GM20431 (cell line): ENCODE results near the gene FAM76A.
"Not testable (repeated sequence)": the region's sequence is repeated elsewhere in the genome, so short reads cannot be mapped to it uniquely, and the experiment has no call there.

Experiments used
- in situ Hi-C: fragments of 300-500 bp; cut with MseI, MboI; formaldehyde crosslinking; loops from one replicate; pipeline ENCODE4 v1.15.0; 2020; ENCODE audit warnings: low sequenced_read_pairs; ENCODE audit not compliant: unreplicated experiment

The FAM76A gene

DNA sequence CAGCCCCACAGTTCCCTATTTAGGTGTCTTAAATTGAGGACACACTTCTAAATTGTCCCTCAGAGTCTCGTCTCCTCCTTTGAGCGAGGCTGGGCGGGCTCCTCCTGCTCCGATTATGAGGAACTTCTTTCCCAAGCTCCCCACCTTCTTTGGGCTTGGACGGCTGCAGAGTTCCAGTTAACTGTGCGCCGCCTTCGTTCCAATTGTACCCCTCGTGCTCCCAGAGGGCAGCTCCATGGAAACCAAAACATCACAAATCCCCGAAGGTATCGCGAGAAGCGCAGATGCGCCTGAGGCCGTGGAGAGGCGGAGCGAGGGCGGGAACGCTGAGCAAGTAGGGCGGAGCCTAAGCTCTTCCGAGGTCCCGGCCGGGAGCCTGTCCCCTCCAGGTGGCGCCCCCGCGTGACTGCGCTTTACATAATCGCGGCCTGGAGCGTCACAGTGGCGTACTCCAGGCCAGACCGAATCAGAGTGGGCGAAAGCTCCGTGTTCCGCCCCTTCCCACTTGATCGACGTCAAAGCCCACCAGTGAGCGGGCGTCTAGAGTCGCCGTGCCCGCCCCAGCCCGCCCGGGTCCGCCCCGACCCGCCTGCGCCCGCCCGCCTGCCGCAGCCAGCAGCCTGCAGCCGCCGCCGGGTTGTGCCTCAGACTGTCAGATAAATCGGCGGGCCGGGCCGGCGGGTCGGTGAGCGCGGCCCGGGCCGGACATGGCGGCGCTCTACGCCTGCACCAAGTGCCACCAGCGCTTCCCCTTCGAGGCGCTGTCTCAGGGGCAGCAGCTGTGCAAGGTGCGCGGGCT, at the start of gene FAM76A:
Gene FAM76A, plus strand, starts transcription at position 588 of the 799 bp plus-strand sequence. Its CDS starts 120 bp downstream, at position 708.
- in situ Hi-C loops: no loop called here

GRCh38 chr1:27676410-27676809, 49.4 kb upstream of the FAM76A start:
- in situ Hi-C loops: no loop called here

DNA sequence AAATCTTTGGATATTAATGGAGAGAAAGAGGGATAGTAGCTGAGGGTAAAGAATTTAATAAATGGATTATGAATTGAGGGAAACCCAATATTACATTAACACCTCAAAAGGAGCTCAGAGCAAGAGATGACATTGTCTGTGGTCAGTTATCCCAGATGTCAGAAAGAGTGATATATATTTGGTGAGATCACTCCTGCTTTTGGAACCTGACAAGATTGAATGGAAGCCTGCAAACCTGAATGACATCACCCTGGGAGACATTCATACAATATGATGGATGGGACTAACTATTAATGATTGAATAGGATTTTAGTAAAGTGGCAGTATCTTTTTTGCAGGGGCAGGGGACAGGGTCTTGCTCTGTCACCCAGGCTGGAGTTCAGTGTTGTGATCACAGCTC, 47.0 kb upstream of the FAM76A start:
- in situ Hi-C loops: no loop called here

GRCh38 chr1:27680225-27680791, 45.5 kb upstream of the FAM76A start:
- in situ Hi-C loops: not testable (repeated sequence)

DNA sequence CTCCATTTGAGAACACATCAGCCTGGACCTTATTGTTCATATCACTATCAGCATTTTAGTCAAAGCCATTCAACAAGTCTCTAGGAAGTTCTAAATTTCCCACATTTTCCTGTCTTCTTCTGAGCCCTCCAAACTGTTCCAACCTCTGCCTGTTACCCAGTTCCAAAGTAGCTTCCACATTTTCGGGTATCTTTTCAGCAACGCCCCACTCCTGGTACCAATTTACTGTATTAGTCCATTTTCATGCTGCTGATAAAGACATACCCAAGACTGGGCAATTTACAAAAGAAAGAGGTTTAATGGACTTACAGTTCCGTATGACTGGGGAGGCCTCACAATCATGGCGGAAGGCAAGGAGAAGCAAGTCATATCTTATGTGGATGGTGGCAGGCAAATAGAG, 44.2 kb upstream of the FAM76A start:
- in situ Hi-C loops: not testable (repeated sequence)

GRCh38 chr1:27682351-27682944, 43.3 kb upstream of the FAM76A start:
- in situ Hi-C loops: no loop called here

DNA sequence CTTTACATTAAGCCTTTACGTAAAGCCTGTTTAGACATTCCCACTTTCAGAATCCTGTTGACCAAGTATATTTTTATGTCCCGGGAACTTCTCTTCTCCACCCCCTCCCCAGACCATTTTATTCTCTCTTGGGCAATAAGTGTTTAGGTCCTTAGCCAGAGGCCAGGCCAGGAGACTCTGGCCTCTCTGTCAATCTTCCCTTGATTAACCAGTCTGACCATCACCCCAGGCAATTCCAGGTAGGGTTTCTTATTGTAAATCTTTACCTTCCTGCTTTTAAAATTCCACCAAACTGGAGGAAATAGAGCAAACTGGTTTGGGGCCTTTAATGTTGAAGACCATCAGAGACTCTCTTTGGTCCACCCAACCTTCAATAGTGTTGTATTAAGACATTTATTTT, 41.6 kb upstream of the FAM76A start:
- in situ Hi-C loops: no loop called here

GRCh38 chr1:27686223-27686990, 39.4 kb upstream of the FAM76A start:
- in situ Hi-C loops: no loop called here

DNA sequence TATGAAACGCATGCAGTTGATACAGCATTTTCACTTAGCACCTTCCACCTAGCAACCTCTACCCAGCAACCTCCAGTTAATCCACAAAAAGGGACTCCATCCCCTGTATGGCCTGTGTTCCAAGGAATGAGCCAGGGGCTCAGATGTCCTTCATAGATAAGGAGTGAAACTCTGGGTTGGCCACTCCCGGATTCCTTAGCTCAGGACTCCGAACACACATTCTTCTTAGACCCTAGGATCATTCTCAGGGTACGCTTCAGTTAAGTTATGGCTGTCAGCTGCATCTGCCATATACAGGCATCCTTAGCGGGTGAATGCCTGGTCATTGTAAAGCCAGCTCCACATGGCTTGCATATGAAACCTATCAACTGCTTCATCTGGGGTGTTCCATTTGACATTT, 37.9 kb upstream of the FAM76A start:
- in situ Hi-C loops: no loop called here

DNA sequence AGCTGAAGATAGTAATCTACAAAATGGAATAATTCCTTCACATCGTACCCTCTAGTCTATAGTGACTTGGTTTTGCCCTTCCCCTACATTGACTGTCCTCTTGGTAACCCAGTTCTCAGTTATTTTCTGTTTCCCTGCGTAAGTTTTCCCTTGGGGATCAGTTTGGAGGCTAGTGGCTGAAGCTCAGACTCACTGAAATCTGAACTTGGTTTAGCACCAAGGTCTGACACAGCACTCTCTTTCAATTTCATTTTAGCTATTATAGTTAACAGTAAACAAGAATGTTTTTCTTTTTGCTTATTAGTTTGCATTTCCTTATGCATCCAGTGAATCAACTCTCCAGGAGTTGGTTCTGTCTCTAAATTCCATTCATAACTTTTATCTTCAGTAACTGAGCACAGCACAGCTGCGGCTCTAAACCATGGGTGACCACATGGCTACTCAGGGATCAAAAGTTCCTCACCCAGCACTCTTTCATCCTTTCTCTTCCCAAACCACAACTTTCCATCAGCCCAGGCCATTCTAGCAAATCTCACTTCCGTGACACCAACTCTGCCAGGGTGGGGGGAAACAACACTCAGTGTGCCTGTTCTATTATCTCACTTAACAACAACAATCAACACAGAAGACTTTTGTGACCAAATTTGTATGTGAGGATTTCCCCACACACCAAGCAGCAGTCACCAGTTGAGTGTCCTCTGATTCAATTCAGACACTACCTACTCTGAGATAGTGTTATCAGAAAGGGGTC, 36.2 kb upstream of the FAM76A start:
- in situ Hi-C loops: no loop called here

DNA sequence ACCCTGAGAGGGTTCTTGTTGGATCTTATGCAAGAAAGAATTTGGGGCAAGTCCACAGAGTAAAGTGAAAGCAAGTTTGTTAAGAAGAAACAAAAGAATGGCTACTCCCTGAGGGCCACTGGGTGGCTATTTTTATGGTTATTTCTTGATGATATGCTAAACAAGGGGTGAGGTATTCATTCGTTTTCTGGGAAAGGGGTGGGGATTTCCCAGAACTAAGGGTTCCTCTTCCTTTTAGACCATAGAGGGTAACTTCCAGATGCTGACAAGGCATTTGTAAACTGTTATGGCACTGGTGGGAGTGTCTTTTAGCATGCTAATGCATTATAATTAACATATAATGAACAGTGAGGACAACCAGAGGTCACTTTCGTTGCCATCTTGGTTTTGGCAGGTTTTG, 35.6 kb upstream of the FAM76A start:
- in situ Hi-C loops: no loop called here

DNA sequence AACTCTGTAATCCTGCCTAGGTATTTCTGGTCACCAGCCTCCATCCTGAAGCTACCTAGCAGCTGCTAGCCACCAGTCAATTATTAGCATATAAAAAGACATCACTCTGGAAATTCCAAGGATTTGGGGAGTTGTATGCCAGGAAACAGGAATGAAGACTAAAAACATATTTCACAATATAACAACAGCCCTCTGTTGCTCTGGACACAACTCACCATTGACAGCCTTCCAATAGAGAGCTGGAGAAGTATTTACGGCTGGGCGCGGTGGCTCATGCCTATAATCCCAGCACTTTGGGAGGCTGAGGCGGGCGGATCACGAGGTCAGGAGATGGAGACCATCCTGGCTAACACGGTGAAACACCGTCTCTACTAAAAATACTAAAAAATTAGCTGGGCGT, 28.9 kb upstream of the FAM76A start:
- in situ Hi-C loops: not testable (repeated sequence)

DNA sequence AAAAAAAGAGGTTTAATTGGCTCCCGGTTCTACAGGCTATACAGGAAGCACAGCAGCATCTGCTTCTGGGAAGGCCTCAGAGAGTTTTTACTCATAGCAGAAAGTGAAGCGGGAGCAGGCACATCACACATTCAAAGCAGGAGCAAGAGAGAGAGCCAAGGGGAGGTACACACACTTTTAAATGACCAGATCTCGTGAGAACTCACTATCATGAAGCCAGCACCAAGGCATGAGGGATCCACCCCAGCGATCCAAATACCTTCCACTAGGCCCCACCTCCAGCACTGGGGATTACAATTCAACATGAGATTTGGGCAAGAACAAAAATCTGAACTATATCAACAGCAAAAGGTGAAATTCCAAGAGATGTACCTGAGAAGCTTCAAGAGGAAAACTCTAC, 20.8 kb upstream of the FAM76A start:
- in situ Hi-C loops: no loop called here

- in situ Hi-C loops: no loop called here
Observed at GRCh38 chr1:27705545-27705944, 20.2 kb upstream of the FAM76A start.

- in situ Hi-C loops: no loop called here
Observed at GRCh38 chr1:27710574-27710973, 15.2 kb upstream of the FAM76A start.

GRCh38 chr1:27713139-27713725, 12.5 kb upstream of the FAM76A start:
- in situ Hi-C loops: no loop called here

DNA sequence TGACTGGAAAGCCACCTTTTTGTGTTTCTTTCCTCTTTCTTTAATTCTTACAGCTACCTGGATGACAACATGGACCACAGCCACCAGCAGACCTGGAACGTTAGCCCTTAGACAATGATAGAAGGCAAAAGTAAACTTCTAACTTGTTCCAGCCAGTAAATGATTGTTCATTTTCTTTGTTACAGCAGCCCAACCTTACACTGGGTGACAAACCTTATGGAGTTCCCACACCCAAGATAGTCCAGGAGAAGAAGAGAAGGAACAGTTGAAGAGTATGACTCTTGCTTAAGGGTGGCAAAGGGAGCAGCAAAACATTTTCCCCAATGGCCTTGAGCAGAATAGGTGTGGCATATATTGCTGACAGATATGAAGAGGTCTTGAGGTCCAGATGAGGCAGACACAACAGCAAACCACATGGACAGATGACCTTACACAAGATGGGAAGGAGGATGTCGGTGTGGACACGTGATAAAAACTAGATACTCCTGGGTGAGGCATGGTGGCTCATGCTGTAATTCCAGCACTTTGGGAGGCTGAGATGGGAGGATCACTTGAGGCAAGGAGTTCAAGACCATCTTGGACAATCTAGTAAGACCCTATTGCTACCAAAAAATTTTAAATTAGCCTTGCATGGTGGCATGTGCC, 11.8 kb upstream of the FAM76A start:
- in situ Hi-C loops: no loop called here

DNA sequence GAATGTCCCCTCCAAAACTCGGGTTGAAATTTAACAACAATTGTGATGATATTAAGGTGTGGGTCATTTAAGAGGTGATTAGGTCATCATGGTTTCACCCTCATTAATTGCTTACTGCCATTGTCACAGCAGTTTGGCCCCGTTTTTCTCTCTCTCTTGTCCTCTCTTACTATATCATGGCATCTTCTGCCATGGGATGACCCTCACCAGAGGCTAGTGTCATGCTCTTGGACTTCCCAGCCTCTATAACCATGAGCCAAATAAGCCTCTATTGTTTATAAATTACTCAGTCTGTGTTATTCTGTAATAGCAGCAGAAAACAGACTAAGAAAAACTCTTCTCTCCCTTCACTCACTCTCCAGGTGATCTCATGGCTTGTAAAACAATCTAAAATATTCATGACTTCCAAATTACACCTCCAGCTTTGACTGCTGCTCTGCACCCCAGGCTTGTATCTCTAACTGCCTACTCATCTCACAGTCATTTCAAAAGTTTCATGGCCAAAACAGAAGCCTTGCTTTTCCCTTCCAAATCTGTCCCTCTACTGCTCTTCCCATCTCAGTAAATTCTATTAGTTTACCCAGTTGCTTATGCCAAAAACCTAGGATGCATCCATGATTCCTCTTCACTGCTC, 9.4 kb upstream of the FAM76A start:
- in situ Hi-C loops: no loop called here
